ENCODE measurements around the gene PODN. TPM values are rescaled to one million over a fixed set of nuclear protein-coding genes. Genes with fewer than 3 reads are reported as not detected.

The PODN gene
- total RNA-seq, 1 experiment from 2014 or later = 0.17 TPM

DNA sequence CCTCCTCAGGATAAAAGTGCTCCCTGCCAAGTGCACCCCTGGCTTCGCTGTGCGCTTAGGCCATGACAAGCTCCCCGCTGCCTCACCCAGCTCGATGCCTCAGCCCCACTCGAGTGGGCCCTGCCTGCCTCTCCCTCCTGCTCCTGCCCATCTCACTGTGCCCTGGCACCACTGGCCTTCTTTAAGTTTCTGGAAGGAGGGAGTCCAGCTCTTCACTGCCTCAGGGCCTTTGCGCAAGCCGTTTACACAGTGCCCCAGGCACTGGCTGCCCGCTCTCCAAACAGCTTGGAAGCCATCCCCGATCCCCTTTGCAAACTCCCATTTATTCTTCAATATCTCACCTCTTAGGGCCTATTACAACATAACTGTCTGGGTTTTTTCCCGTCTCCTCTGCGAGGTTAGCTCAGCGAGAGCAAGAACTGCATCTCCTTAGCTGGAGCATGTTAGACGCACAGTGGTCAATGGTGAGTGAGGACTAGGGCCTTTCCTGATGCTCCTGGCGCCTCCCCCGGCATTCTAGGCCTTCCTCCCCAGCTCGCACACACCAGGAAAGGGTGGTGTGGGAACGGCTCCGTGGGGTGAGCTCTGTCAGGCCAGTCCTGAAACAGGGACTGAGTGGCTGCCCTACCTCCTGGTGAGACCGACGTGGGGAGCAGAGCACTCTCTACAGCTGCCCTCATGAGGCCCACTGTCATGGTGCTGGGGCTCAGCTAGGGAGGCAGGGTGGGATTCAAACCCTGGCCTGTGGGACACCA, 31.9 kb downstream of the PODN start:
- H3T11ph ChIP-seq (ENCODE audit: low read length) = no peak overlapping the region
- no peak overlapping the region for H3K14ac ChIP-seq (ENCODE audit: insufficient read depth, low read length)
- no peaks in the 10 kb centered on the region for H3K9me3 Mint-ChIP-seq
- H2BK5ac ChIP-seq (ENCODE audit: insufficient read length, low read length) = no peak overlapping the region
- H3K56ac ChIP-seq (ENCODE audit: insufficient read length, low read depth, low read length) = no peak overlapping the region
- H3K4me2 ChIP-seq (ENCODE audit: insufficient read depth, insufficient read length, low read length) = no peak overlapping the region
- no peak overlapping the region for H2BK15ac ChIP-seq (ENCODE audit: low read depth, low read length)
- no peak overlapping the region for H4K5ac ChIP-seq (ENCODE audit: insufficient read length, low read depth, low read length)
- H3K79me2 ChIP-seq (ENCODE audit: insufficient read depth, low read length) = no peaks in the 10 kb centered on the region
- H3K9me3 ChIP-seq (ENCODE audit: control insufficient read depth, low read depth, low read length) = no peaks in the 10 kb centered on the region
- H3K27ac Mint-ChIP-seq = no peak overlapping the region
- H3K23ac ChIP-seq (ENCODE audit: insufficient read length, low read depth, low read length) = no peak overlapping the region
- no peaks in the 10 kb centered on the region for H3K23me2 ChIP-seq (ENCODE audit: insufficient read length, low read depth, low read length, poor library complexity, severe bottlenecking)
- no peaks in the 10 kb centered on the region for H3K36me3 Mint-ChIP-seq (ENCODE audit: insufficient read depth in 1 of 3, low read depth in 3 of 3)
- no peak overlapping the region for H3K27ac ChIP-seq (ENCODE audit: insufficient read length, low read depth, low read length)
- no peaks in the 10 kb centered on the region for H3K4me1 ChIP-seq (ENCODE audit: insufficient read depth, low read length)
- TF ChIP-seq, protein P1, sequence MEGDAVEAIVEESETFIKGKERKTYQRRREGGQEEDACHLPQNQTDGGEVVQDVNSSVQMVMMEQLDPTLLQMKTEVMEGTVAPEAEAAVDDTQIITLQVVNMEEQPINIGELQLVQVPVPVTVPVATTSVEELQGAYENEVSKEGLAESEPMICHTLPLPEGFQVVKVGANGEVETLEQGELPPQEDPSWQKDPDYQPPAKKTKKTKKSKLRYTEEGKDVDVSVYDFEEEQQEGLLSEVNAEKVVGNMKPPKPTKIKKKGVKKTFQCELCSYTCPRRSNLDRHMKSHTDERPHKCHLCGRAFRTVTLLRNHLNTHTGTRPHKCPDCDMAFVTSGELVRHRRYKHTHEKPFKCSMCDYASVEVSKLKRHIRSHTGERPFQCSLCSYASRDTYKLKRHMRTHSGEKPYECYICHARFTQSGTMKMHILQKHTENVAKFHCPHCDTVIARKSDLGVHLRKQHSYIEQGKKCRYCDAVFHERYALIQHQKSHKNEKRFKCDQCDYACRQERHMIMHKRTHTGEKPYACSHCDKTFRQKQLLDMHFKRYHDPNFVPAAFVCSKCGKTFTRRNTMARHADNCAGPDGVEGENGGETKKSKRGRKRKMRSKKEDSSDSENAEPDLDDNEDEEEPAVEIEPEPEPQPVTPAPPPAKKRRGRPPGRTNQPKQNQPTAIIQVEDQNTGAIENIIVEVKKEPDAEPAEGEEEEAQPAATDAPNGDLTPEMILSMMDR (conservative IDR thresholded peaks at IDR 0.05) = no peak
- WGBS (ENCODE audit: extremely low coverage, insufficient read length, low lambda C conversion rate) = no CpG with 5 or more reads among the region's 20 CpGs
- H2AFZ ChIP-seq (ENCODE audit: low read length) = no peak overlapping the region
- no peaks in the 10 kb centered on the region; the same call in none of the 2 replicates for H3K27me3 Mint-ChIP-seq (ENCODE audit: low read depth)
- H2BK20ac ChIP-seq (ENCODE audit: low read depth, low read length, poor library complexity, severe bottlenecking) = no peak overlapping the region
- H3K4ac ChIP-seq (ENCODE audit: low read depth, low read length) = no peak overlapping the region
- no peak overlapping the region for H3K9ac ChIP-seq (ENCODE audit: extremely low read depth, insufficient read length, low read length)
- H2BK120ac ChIP-seq (ENCODE audit: low read depth, low read length, poor library complexity, severe bottlenecking) = no peak overlapping the region
- H3K4me1 Mint-ChIP-seq = no peaks in the 10 kb centered on the region
- H3K27me3 ChIP-seq (ENCODE audit: insufficient read depth, low read length) = no peaks in the 10 kb centered on the region
- no peak overlapping the region for H4K91ac ChIP-seq (ENCODE audit: insufficient read length, low read depth, low read length)
- no peak for DNase-seq
- no peak overlapping the region for H3K18ac ChIP-seq (ENCODE audit: insufficient read length, low read depth, low read length)
- no peak overlapping the region for H2AK5ac ChIP-seq (ENCODE audit: insufficient read length, low read length)
- H4K20me1 ChIP-seq (ENCODE audit: control insufficient read depth, insufficient read depth, insufficient read length) = no peaks in the 10 kb centered on the region
- no peak overlapping the region for H2BK12ac ChIP-seq (ENCODE audit: insufficient read length, low read depth, low read length)
- H3K79me1 ChIP-seq (ENCODE audit: insufficient read depth, low read depth, low read length, poor library complexity, severe bottlenecking) = no peaks in the 10 kb centered on the region
- H4K8ac ChIP-seq (replicated peaks; ENCODE audit: insufficient read length, low read depth, low read length) = no peak overlapping the region
- no peak overlapping the region for H3K4me3 Mint-ChIP-seq

Measured in H9 (cell line).